Astrocyte (in vitro differentiated cells and primary cell): Measurements from ENCODE around the gene MYH11. TPM values are rescaled to one million over a fixed set of nuclear protein-coding genes. Genes with fewer than 3 reads are reported as not detected.

Source experiments
- DNase-seq: peaks from one replicate; pipeline ENCODE4 v3.0.0-alpha.2; 2010; ENCODE audit warnings: low read depth
- FAIRE-seq: peaks from 2 replicates; lab custom pipeline; 2011; peaks lifted over from hg19 to GRCh38; lab: Jason Lieb, UNC
- H2AFZ ChIP-seq: 2 replicates; pipeline ENCODE4 v1.6.0; 2012; ENCODE audit warnings: low read depth, low read length, inconsistent platforms
- H3K27ac ChIP-seq: 2 replicates; pipeline ENCODE4 v1.5.1; 2011; ENCODE audit warnings: low read depth, low read length, inconsistent platforms
- H3K27me3 ChIP-seq: 2 replicates; pipeline ENCODE4 v1.6.0; 2011; ENCODE audit warnings: low read length, inconsistent platforms; ENCODE audit not compliant: insufficient read depth
- H3K36me3 ChIP-seq: 2 replicates; pipeline ENCODE4 v1.5.1; 2011; ENCODE audit warnings: low read length, inconsistent platforms; ENCODE audit not compliant: insufficient read depth
- H3K4me1 ChIP-seq: 2 replicates; pipeline ENCODE4 v1.5.1; 2011; ENCODE audit warnings: low read length, inconsistent platforms; ENCODE audit not compliant: insufficient read depth
- H3K4me2 ChIP-seq: 2 replicates; pipeline ENCODE4 v1.6.0; 2012; ENCODE audit warnings: low read length, inconsistent platforms
- H3K4me3 ChIP-seq: 2 replicates; pipeline ENCODE4 v1.5.1; 2011; ENCODE audit warnings: low read depth, mild to moderate bottlenecking, low read length, inconsistent platforms; ENCODE audit not compliant: insufficient read depth
- H3K79me2 ChIP-seq: 2 replicates; pipeline ENCODE4 v1.6.0; 2012; ENCODE audit warnings: mild to moderate bottlenecking, low read length, inconsistent platforms; ENCODE audit not compliant: insufficient read depth
- H3K9ac ChIP-seq: 2 replicates; pipeline ENCODE4 v1.6.0; 2012; ENCODE audit warnings: mild to moderate bottlenecking, low read length, inconsistent platforms
- H3K9me3 ChIP-seq: 2 replicates; pipeline ENCODE4 v1.5.1; 2012; ENCODE audit warnings: low read depth, mild to moderate bottlenecking, low read length, inconsistent platforms; ENCODE audit not compliant: insufficient read depth
- H4K20me1 ChIP-seq: 2 replicates; pipeline ENCODE4 v1.6.0; 2012; ENCODE audit warnings: low read length, inconsistent platforms; ENCODE audit not compliant: insufficient read depth
- H3K27ac Mint-ChIP-seq: one replicate; pipeline ENCODE4 v1.8.0; 2021; ENCODE audit warnings: mild to moderate bottlenecking, mixed read lengths; ENCODE audit not compliant: unreplicated experiment
- H3K27me3 Mint-ChIP-seq: one replicate; pipeline ENCODE4 v1.8.0; 2021; ENCODE audit warnings: low read depth, mixed read lengths; ENCODE audit not compliant: unreplicated experiment
- H3K36me3 Mint-ChIP-seq: one replicate; pipeline ENCODE4 v1.8.0; 2021; ENCODE audit warnings: low read depth, mixed read lengths; ENCODE audit not compliant: unreplicated experiment
- H3K4me1 Mint-ChIP-seq: one replicate; pipeline ENCODE4 v1.8.0; 2021; ENCODE audit warnings: low read depth, mixed read lengths; ENCODE audit not compliant: unreplicated experiment
- H3K4me3 Mint-ChIP-seq: one replicate; pipeline ENCODE4 v1.8.0; 2021; ENCODE audit warnings: mild to moderate bottlenecking, moderate library complexity, mixed read lengths; ENCODE audit not compliant: unreplicated experiment
- H3K9me3 Mint-ChIP-seq: one replicate; pipeline ENCODE4 v1.8.0; 2021; ENCODE audit warnings: mild to moderate bottlenecking, mixed read lengths; ENCODE audit not compliant: unreplicated experiment
- EZH2 ChIP-seq: IDR thresholded peaks from 2 replicates; pipeline ENCODE4 v1.6.1; 2012; ENCODE audit warnings: mild to moderate bottlenecking, low read length, inconsistent platforms; ENCODE audit not compliant: insufficient read depth
- total RNA-seq: library from RNA; stranded (reverse); gene quantifications from 2 replicates; pipeline ENCODE4 v1.2.1, GENCODE V29; 2021
- TF ChIP-seq, protein P1 (sequence below): IDR thresholded peaks from 2 replicates; pipeline ENCODE4 v1.5.1; 2011; ENCODE audit warnings: low read depth, mild to moderate bottlenecking, inconsistent platforms, low read length, moderate library complexity; ENCODE audit not compliant: insufficient read depth

The MYH11 gene
- total RNA-seq, 1 donor from 2014 or later, result 1.0 TPM

DNA sequence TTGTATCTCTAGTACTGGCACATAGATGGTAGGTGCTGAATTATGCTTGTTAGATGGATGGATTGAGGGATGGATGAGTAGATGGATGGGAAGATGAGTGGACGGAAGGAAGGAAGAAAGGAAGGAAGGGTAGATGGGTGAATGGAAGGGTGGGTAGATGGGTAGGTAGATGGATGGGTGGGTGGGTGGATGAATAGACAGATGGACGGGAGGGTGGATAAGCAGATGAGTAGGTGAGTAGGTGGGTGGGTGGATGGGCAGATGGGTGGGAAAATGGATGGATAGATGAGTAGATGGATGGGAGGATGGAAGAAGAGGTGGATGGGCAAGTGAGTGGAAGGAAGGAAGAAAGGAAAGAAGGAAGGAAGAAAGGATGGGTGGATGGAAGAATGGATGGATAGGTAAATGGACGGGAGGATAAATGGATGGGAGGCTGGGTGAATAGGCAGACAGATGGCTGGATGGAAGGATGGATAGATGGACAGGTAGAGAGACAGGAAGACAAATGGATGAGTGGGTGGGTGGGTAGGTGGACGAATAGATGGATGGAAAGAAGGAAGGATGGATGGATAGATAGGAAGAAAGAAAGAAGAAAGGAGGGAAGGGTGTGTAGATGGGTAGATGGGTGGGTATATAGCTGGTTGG lies 56.9 kb downstream of the MYH11 start:
- no peak overlapping the region for H3K4me3 Mint-ChIP-seq
- Histone ChIP-seq H3K4me2 (no peak overlapping the region), H4K20me1 (no peaks in the 10 kb centered on the region), H3K36me3 (no peaks in the 10 kb centered on the region), H3K79me2 (no peaks in the 10 kb centered on the region), H3K4me3 (no peak overlapping the region), H3K27ac (no peak overlapping the region), H3K27me3 (peaks cover 9% of the 10 kb centered on the region), H3K4me1 (no peaks in the 10 kb centered on the region), H3K9me3 (peaks cover 3% of the 10 kb centered on the region), H3K9ac (no peak overlapping the region), H2AFZ (no peak overlapping the region)
- DNase-seq, result no peak
- peaks cover 2% of the 10 kb centered on the region for H3K9me3 Mint-ChIP-seq
- TF ChIP-seq, protein P1, sequence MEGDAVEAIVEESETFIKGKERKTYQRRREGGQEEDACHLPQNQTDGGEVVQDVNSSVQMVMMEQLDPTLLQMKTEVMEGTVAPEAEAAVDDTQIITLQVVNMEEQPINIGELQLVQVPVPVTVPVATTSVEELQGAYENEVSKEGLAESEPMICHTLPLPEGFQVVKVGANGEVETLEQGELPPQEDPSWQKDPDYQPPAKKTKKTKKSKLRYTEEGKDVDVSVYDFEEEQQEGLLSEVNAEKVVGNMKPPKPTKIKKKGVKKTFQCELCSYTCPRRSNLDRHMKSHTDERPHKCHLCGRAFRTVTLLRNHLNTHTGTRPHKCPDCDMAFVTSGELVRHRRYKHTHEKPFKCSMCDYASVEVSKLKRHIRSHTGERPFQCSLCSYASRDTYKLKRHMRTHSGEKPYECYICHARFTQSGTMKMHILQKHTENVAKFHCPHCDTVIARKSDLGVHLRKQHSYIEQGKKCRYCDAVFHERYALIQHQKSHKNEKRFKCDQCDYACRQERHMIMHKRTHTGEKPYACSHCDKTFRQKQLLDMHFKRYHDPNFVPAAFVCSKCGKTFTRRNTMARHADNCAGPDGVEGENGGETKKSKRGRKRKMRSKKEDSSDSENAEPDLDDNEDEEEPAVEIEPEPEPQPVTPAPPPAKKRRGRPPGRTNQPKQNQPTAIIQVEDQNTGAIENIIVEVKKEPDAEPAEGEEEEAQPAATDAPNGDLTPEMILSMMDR, result no peak
- no peak for TF ChIP-seq EZH2
- no peaks in the 10 kb centered on the region for H3K36me3 Mint-ChIP-seq
- no peaks in the 10 kb centered on the region for H3K4me1 Mint-ChIP-seq
- peaks cover 22% of the 10 kb centered on the region for H3K27me3 Mint-ChIP-seq
- FAIRE-seq, result no peak
- no peak overlapping the region for H3K27ac Mint-ChIP-seq

GRCh38 chr16:15798671-15799070 lies 58.2 kb downstream of the MYH11 start:
- no peak for FAIRE-seq
- peaks cover 9% of the 10 kb centered on the region for H3K27me3 ChIP-seq

DNA sequence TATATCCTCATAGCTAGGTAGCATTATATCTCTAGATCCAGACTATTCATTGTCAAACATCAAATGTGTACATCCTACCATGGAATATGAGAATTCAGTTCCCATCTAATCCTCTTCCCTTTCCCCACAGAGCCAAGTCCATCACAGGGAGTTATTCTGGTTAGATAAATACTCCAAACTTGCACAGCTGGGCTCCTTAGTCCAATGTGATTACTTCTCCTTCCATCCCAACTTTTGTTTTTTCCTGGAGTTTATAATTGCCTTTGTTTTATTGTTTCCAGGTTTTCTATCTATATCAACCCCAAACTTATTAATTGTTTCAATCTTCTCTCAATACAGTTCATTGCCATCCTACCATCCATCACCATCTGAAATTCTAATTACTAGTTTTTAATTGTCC lies 59.9 kb downstream of the MYH11 start:
- Mint-ChIP-seq H3K4me3 (no peak overlapping the region), H3K27me3 (peaks cover 20% of the 10 kb centered on the region)

More at GRCh38 chr16:15798671-15799070, 58.2 kb downstream of the MYH11 start:
- H3K9me3 Mint-ChIP-seq, result peaks cover 2% of the 10 kb centered on the region
- Histone ChIP-seq H3K9me3 (peaks cover 3% of the 10 kb centered on the region), H2AFZ (no peak overlapping the region), H3K27ac (no peak overlapping the region), H3K4me2 (no peak overlapping the region), H3K79me2 (no peaks in the 10 kb centered on the region), H3K4me3 (no peak overlapping the region), H4K20me1 (no peaks in the 10 kb centered on the region), H3K9ac (no peak overlapping the region), H3K4me1 (no peaks in the 10 kb centered on the region), H3K36me3 (no peaks in the 10 kb centered on the region)
- H3K36me3 Mint-ChIP-seq, result no peaks in the 10 kb centered on the region
- H3K4me1 Mint-ChIP-seq, result no peaks in the 10 kb centered on the region
- H3K27me3 Mint-ChIP-seq, result peaks cover 20% of the 10 kb centered on the region
- no peak for TF ChIP-seq EZH2
- TF ChIP-seq, protein P1, result no peak
- H3K27ac Mint-ChIP-seq, result no peak overlapping the region
- H3K4me3 Mint-ChIP-seq, result no peak overlapping the region
- DNase-seq, result no peak

More for the DNA sequence above, 59.9 kb downstream of the MYH11 start:
- H3K36me3 Mint-ChIP-seq, result no peaks in the 10 kb centered on the region
- Histone ChIP-seq H3K4me2 (no peak overlapping the region), H4K20me1 (no peaks in the 10 kb centered on the region), H3K9me3 (peaks cover 3% of the 10 kb centered on the region), H3K36me3 (no peaks in the 10 kb centered on the region), H3K27me3 (peaks cover 9% of the 10 kb centered on the region), H3K4me1 (no peaks in the 10 kb centered on the region), H3K27ac (no peak overlapping the region), H3K4me3 (no peak overlapping the region), H2AFZ (no peak overlapping the region), H3K79me2 (no peaks in the 10 kb centered on the region), H3K9ac (no peak overlapping the region)
- H3K9me3 Mint-ChIP-seq, result peaks cover 2% of the 10 kb centered on the region
- DNase-seq (no peak), FAIRE-seq (no peak)
- H3K27ac Mint-ChIP-seq, result no peak overlapping the region
- H3K4me1 Mint-ChIP-seq, result no peaks in the 10 kb centered on the region
- no peak for TF ChIP-seq EZH2
- TF ChIP-seq, protein P1, result no peak
